MM.1S (cell line): ENCODE measurements around the gene GLI1.

Experiments used
- DNase-seq: peaks from one replicate; pipeline ENCODE4 v3.0.0-alpha.2; 2015
- H2AFZ ChIP-seq: fragments of 300-600 bp; sonication (generic); 2 replicates; pipeline ENCODE4 v1.6.0; 2016; ENCODE audit warnings: antibody characterized with exemption, low read length
- H3F3A ChIP-seq: fragments of 300-600 bp; sonication (generic); 2 replicates; pipeline ENCODE4 v1.6.1; 2016; ENCODE audit warnings: mild to moderate bottlenecking, antibody characterized with exemption, low read length, moderate library complexity, mixed read lengths; ENCODE audit not compliant: insufficient read depth
- H3K27ac ChIP-seq: fragments of 300-600 bp; sonication (generic); 2 replicates; pipeline ENCODE4 v1.5.1; 2016; ENCODE audit warnings: mild to moderate bottlenecking, low read length
- H3K27me3 ChIP-seq: fragments of 300-600 bp; sonication (generic); replicated peaks from 2 replicates; pipeline ENCODE4 v1.6.0; 2016; ENCODE audit warnings: low read length; ENCODE audit not compliant: insufficient read depth
- H3K36me3 ChIP-seq: fragments of 300-600 bp; sonication (generic); replicated peaks from 2 replicates; pipeline ENCODE4 v1.6.1; 2016; ENCODE audit warnings: mild to moderate bottlenecking, low read length, mixed read lengths; ENCODE audit not compliant: insufficient read depth
- H3K4me1 ChIP-seq: fragments of 300-600 bp; sonication (generic); 2 replicates; pipeline ENCODE4 v1.6.1; 2016; ENCODE audit warnings: low read length, mixed read lengths
- H3K4me2 ChIP-seq: fragments of 300-600 bp; sonication (generic); 2 replicates; pipeline ENCODE4 v1.6.0; 2016; ENCODE audit warnings: low read depth, low read length
- H3K4me3 ChIP-seq: fragments of 300-600 bp; sonication (generic); 2 replicates; pipeline ENCODE4 v1.5.1; 2016; ENCODE audit warnings: low read length, mixed read lengths
- H3K79me2 ChIP-seq: fragments of 300-600 bp; sonication (generic); 2 replicates; pipeline ENCODE4 v1.6.1; 2016; ENCODE audit warnings: mixed run types, low read length, mixed read lengths
- H3K9ac ChIP-seq: fragments of 300-600 bp; sonication (generic); 2 replicates; pipeline ENCODE4 v1.6.1; 2016; ENCODE audit warnings: low read length, mixed read lengths
- H3K9me2 ChIP-seq: fragments of 300-600 bp; sonication (generic); replicated peaks from 2 replicates; pipeline ENCODE4 v1.6.1; 2016; ENCODE audit warnings: mild to moderate bottlenecking, low read length, mixed read lengths; ENCODE audit not compliant: insufficient read depth
- H3K9me3 ChIP-seq: fragments of 300-600 bp; sonication (generic); replicated peaks from 2 replicates; pipeline ENCODE4 v1.6.1; 2016; ENCODE audit warnings: mild to moderate bottlenecking, low read length, mixed read lengths; ENCODE audit not compliant: insufficient read depth
- H4K20me1 ChIP-seq: fragments of 300-600 bp; sonication (generic); 2 replicates; pipeline ENCODE4 v1.6.1; 2016; ENCODE audit warnings: mild to moderate bottlenecking, low read length, moderate library complexity, mixed read lengths; ENCODE audit not compliant: insufficient read depth
- CTCF ChIP-seq: fragments of 300-600 bp; sonication (generic); IDR thresholded peaks from 2 replicates; pipeline ENCODE4 v1.5.1; 2016; ENCODE audit warnings: antibody characterized with exemption, low read length, mixed read lengths
- EZH2 ChIP-seq: fragments of 300-600 bp; sonication (generic); optimal IDR thresholded peaks from 2 replicates; pipeline ENCODE3; 2017; ENCODE audit warnings: low read depth, mild to moderate bottlenecking, antibody characterized with exemption, low read length, mixed read lengths
- EZH2phosphoT487 ChIP-seq: fragments of 300-600 bp; sonication (generic); IDR thresholded peaks from 2 replicates; pipeline ENCODE4 v1.6.1; 2018; ENCODE audit warnings: antibody characterized with exemption, low read length

Gene GLI1

DNA sequence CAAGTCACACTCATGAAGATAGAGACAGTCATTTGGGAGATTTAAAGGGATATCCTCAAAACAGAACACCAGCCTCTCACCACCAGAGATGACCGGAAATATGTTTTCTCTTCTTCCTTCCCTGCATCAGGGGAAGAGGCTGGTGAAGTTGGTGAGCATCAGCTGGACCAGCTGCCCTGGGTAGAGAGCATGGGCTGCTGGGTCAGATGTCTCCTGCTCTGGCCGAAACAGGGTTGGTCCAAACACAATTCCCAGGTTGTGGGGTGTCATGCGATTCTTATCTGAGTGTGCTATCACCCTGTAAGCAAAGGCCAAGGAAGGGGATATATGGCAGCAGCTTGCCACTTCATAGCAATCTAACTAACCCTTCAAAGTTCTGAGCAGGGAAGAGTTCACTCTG is 12.8 kb downstream of the GLI1 start:
- no peaks in the 10 kb centered on the region for H3K9me2 ChIP-seq
- no peak overlapping the region for H3K9ac ChIP-seq
- H3F3A ChIP-seq: no peaks in the 10 kb centered on the region
- no peak overlapping the region for H3K4me2 ChIP-seq
- H3K4me1 ChIP-seq: peaks cover 1% of the 10 kb centered on the region; the same call in 1 of the 2 replicates
- H3K36me3 ChIP-seq: no peaks in the 10 kb centered on the region
- no peaks in the 10 kb centered on the region for H4K20me1 ChIP-seq
- H3K79me2 ChIP-seq: no peaks in the 10 kb centered on the region
- no peak overlapping the region for H3K4me3 ChIP-seq
- H3K27me3 ChIP-seq: peaks cover 11% of the 10 kb centered on the region; the same call in 1 of the 2 replicates
- no peaks in the 10 kb centered on the region for H3K9me3 ChIP-seq
- no peak for DNase-seq
- no peak overlapping the region for H2AFZ ChIP-seq
- TF ChIP-seq EZH2: no peak
- TF ChIP-seq CTCF: no peak
- no peak for TF ChIP-seq EZH2phosphoT487
- no peak overlapping the region for H3K27ac ChIP-seq

- H3K9me3 ChIP-seq: no peaks in the 10 kb centered on the region
- H3K27ac ChIP-seq: no peak overlapping the region
- H3K4me2 ChIP-seq: no peak overlapping the region
- no peaks in the 10 kb centered on the region for H4K20me1 ChIP-seq
- H3K9ac ChIP-seq: no peak overlapping the region
- H3K9me2 ChIP-seq: no peaks in the 10 kb centered on the region
- 0 out of 2 replicates have a peak, but pooled peaks cover under 1% of the 10 kb centered on the region for H3K27me3 ChIP-seq
- H3K4me1 ChIP-seq: peaks cover 8% of the 10 kb centered on the region; the same call in 1 of the 2 replicates
- no peaks in the 10 kb centered on the region for H3F3A ChIP-seq
- DNase-seq: no peak
- no peaks in the 10 kb centered on the region for H3K36me3 ChIP-seq
- no peak for TF ChIP-seq EZH2
- no peak for TF ChIP-seq EZH2phosphoT487
- TF ChIP-seq CTCF: no peak
- no peak overlapping the region for H2AFZ ChIP-seq
- no peak overlapping the region for H3K4me3 ChIP-seq
- H3K79me2 ChIP-seq: no peaks in the 10 kb centered on the region
Measured at GRCh38 chr12:57473392-57473791, 13.8 kb downstream of the GLI1 start.

DNA sequence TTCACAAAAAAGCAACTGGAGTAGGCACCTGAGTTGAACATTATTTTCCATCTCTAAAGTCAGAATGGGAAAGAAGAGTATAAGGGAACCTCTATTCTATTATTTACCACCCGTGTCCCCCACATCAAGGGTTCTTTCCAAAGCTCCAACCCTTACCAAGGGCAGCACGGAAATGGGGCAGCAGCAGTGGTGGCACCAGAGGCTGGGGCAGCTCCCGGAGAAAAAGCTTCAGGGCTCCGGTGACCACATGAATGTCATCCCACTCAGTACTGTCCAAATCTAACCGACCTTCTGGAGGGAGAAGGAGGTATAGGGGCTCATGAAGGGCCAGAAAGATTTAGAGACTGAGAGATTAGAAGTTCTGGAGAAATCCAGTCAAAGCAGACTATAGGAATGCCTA is 14.3 kb downstream of the GLI1 start:
- Histone ChIP-seq H3K4me2 (no peak overlapping the region), H3K27ac (no peak overlapping the region), H3F3A (no peaks in the 10 kb centered on the region), H3K4me3 (no peak overlapping the region), H2AFZ (no peak overlapping the region), H3K9me2 (no peaks in the 10 kb centered on the region), H3K36me3 (no peaks in the 10 kb centered on the region), H4K20me1 (no peaks in the 10 kb centered on the region), H3K9me3 (no peaks in the 10 kb centered on the region), H3K4me1 (peaks cover 8% of the 10 kb centered on the region; the same call in 1 of the 2 replicates), H3K27me3 (no peaks in the 10 kb centered on the region), H3K9ac (no peak overlapping the region), H3K79me2 (no peaks in the 10 kb centered on the region)
- DNase-seq: no peak
- no peak for TF ChIP-seq EZH2
- TF ChIP-seq CTCF: no peak
- no peak for TF ChIP-seq EZH2phosphoT487
